Right lobe of liver (tissue), 4 donors: ENCODE data around the gene NOM1.

Experiments
- POLR2A ChIP-seq: fragments of 450-650 bp; IDR thresholded peaks from one replicate; pipeline ENCODE4 v1.6.1; 2017; ENCODE audit warnings: antibody characterized with exemption, mild to moderate bottlenecking
- TF ChIP-seq, protein P1 (sequence below), 4 donors: fragments of 200-600 bp in 3 of 4; fragments of 450-650 bp in 1 of 4; IDR thresholded peaks; one replicate each; pipeline versions ENCODE4 v1.5.1 to v1.8.0; 2016 to 2022; ENCODE audit warnings: antibody characterized with exemption in 4 of 4, mild to moderate bottlenecking in 2 of 4
- donor health status: DM: no; HTN: no; CAD: no.
- donor health status: DM: no; HTN: no; CAD: no.
- donor health status: DM: no; HTN: yes; CAD: no.

DNA sequence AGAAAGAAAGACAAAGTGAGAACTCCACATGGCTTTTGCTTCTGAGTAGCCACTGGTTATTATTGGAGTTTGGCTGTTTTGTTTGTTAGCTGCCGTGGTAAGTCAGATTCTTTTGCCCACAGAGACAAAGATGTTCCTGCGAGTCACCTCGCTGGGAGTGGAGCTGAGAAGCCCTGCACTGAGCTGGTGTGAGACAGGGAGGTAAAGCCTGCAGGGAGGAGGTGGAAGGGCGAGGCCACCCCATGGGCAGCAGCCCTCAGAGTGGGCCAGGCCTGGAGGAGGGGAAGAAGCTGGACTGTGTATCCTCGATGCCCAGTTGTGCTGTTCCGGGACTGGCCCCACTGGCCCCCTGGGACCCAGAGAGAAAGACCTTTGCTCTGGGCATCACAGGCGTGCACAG lies 14.3 kb upstream of the NOM1 start:
- no peak for TF ChIP-seq POLR2A
- TF ChIP-seq, protein P1, sequence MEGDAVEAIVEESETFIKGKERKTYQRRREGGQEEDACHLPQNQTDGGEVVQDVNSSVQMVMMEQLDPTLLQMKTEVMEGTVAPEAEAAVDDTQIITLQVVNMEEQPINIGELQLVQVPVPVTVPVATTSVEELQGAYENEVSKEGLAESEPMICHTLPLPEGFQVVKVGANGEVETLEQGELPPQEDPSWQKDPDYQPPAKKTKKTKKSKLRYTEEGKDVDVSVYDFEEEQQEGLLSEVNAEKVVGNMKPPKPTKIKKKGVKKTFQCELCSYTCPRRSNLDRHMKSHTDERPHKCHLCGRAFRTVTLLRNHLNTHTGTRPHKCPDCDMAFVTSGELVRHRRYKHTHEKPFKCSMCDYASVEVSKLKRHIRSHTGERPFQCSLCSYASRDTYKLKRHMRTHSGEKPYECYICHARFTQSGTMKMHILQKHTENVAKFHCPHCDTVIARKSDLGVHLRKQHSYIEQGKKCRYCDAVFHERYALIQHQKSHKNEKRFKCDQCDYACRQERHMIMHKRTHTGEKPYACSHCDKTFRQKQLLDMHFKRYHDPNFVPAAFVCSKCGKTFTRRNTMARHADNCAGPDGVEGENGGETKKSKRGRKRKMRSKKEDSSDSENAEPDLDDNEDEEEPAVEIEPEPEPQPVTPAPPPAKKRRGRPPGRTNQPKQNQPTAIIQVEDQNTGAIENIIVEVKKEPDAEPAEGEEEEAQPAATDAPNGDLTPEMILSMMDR (IDR thresholded peaks at IDR 0.05): no peak
